Measurements from ENCODE around the gene TLN1.
A peak's percentile ranks its signal among the peaks of the same experiment; 100 is the strongest.

TLN1 gene

GRCh38 chr9:35729700-35730485, 2.1 kb downstream of the TLN1 start:
- DNase-seq (ENCODE audit: low read depth in 2 of 2): no peak

- no peak for DNase-seq (ENCODE audit: low read depth in 2 of 2)
Measured at GRCh38 chr9:35729101-35729500, 2.9 kb downstream of the TLN1 start.

GRCh38 chr9:35728041-35728971, 3.7 kb downstream of the TLN1 start:
- peak; percentile 40 to 48 for DNase-seq (ENCODE audit: low read depth in 2 of 2)

- DNase-seq (ENCODE audit: low read depth in 2 of 2): no peak
Measured at GRCh38 chr9:35727676-35728040, 4.3 kb downstream of the TLN1 start.

GRCh38 chr9:35726931-35727330, 5.1 kb downstream of the TLN1 start:
- DNase-seq (ENCODE audit: low read depth in 2 of 2): no peak

- DNase-seq (ENCODE audit: low read depth in 2 of 2): no peak
Measured at GRCh38 chr9:35725362-35725761, 6.6 kb downstream of the TLN1 start.

- DNase-seq (ENCODE audit: low read depth in 2 of 2): no peak
Measured at GRCh38 chr9:35723908-35724307, 8.1 kb downstream of the TLN1 start.

- DNase-seq (ENCODE audit: low read depth in 2 of 2): no peak
Measured at GRCh38 chr9:35723426-35723825, 8.6 kb downstream of the TLN1 start.

- DNase-seq (ENCODE audit: low read depth in 2 of 2): no peak
Measured at GRCh38 chr9:35719546-35719945, 12.4 kb downstream of the TLN1 start.

GRCh38 chr9:35718721-35719511, 13.1 kb downstream of the TLN1 start:
- DNase-seq (ENCODE audit: low read depth in 2 of 2): no peak

GRCh38 chr9:35717132-35717870, 14.7 kb downstream of the TLN1 start:
- no peak for DNase-seq (ENCODE audit: low read depth in 2 of 2)

- no peak for DNase-seq (ENCODE audit: low read depth in 2 of 2)
Measured at GRCh38 chr9:35716230-35716629, 15.8 kb downstream of the TLN1 start.

- DNase-seq (ENCODE audit: low read depth in 2 of 2): no peak
Measured at GRCh38 chr9:35714579-35715252, 17.3 kb downstream of the TLN1 start.

- no peak for DNase-seq (ENCODE audit: low read depth in 2 of 2)
Measured at GRCh38 chr9:35714123-35714522, 17.9 kb downstream of the TLN1 start.

- DNase-seq (ENCODE audit: low read depth in 2 of 2): no peak
Measured at GRCh38 chr9:35713578-35713977, 18.4 kb downstream of the TLN1 start.

- no peak for DNase-seq (ENCODE audit: low read depth in 2 of 2)
Measured at GRCh38 chr9:35712762-35713400, 19.1 kb downstream of the TLN1 start.

- no peak for DNase-seq (ENCODE audit: low read depth in 2 of 2)
Measured at GRCh38 chr9:35711501-35712428, 20.2 kb downstream of the TLN1 start.

- no peak for DNase-seq (ENCODE audit: low read depth in 2 of 2)
Measured at GRCh38 chr9:35710818-35711500, 21.0 kb downstream of the TLN1 start.

GRCh38 chr9:35708146-35708545, 23.8 kb downstream of the TLN1 start:
- DNase-seq (ENCODE audit: low read depth in 2 of 2): no peak
